Liver (tissue), 9 donors: ENCODE results near the gene CX3CR1. TPM values are rescaled to one million over a fixed set of nuclear protein-coding genes. Genes with fewer than 3 reads are reported as not detected.

Experiments used
- DNase-seq: peaks from one replicate; pipeline ENCODE4 v3.0.0-alpha.2; 2017; ENCODE audit warnings: low spot score
- H3K27ac ChIP-seq, 2 donors: one replicate each; pipeline ENCODE4 v1.7.0; 2013; ENCODE audit warnings: inconsistent platforms in 2 of 2, low read length in 2 of 2, control low read depth in 1 of 2, low read depth in 1 of 2, mild to moderate bottlenecking in 1 of 2
- H3K27me3 ChIP-seq, 4 donors: one replicate each; pipeline versions ENCODE4 v1.6.1 to v1.7.0; 2013; ENCODE audit warnings: low read length in 3 of 4, inconsistent platforms in 1 of 4, mild to moderate bottlenecking in 1 of 4, moderate library complexity in 1 of 4; ENCODE audit not compliant: control insufficient read depth in 4 of 4, insufficient read depth in 4 of 4
- H3K36me3 ChIP-seq, 4 donors: one replicate each; pipeline versions ENCODE4 v1.6.1 to v1.7.0; 2013; ENCODE audit warnings: low read length in 3 of 4, mild to moderate bottlenecking in 3 of 4, low read depth in 1 of 4, moderate library complexity in 1 of 4; ENCODE audit not compliant: control insufficient read depth in 4 of 4, insufficient read depth in 3 of 4
- H3K4me1 ChIP-seq, 4 donors: one replicate each; pipeline versions ENCODE4 v1.6.1 to v1.7.0; 2013; ENCODE audit warnings: low read length in 3 of 4, mild to moderate bottlenecking in 3 of 4, moderate library complexity in 1 of 4; ENCODE audit not compliant: control insufficient read depth in 4 of 4, insufficient read depth in 4 of 4
- H3K4me3 ChIP-seq, 3 donors: one replicate each; pipeline versions ENCODE4 v1.6.1 to v1.7.0; 2013; ENCODE audit warnings: low read length in 3 of 3, control low read depth in 1 of 3, low read depth in 1 of 3, mild to moderate bottlenecking in 1 of 3
- H3K9ac ChIP-seq, 2 donors: one replicate each; pipeline ENCODE4 v1.7.0; 2013; ENCODE audit warnings: low read length in 2 of 2, mild to moderate bottlenecking in 2 of 2, moderate library complexity in 2 of 2, control low read depth in 1 of 2, low read depth in 1 of 2
- H3K9me3 ChIP-seq, 4 donors: one replicate each; pipeline versions ENCODE4 v1.6.1 to v1.7.0; 2013; ENCODE audit warnings: low read length in 3 of 4; ENCODE audit not compliant: control insufficient read depth in 4 of 4
- CTCF ChIP-seq: fragments of 150-350 bp; IDR thresholded peaks from 2 replicates; pipeline ENCODE4 v1.5.1; 2017; ENCODE audit warnings: improper control_type of control experiment, low read depth, low read length; ENCODE audit not compliant: missing input control
- EGR1 ChIP-seq, 2 donors: IDR thresholded peaks; 2 replicates each; pipeline ENCODE4 v1.6.1; 2016 to 2018; ENCODE audit warnings: antibody characterized with exemption in 2 of 2, low read depth in 2 of 2
- FOXA1 ChIP-seq: IDR thresholded peaks from 2 replicates; pipeline ENCODE4 v1.6.1; 2016; ENCODE audit warnings: antibody characterized with exemption
- FOXA2 ChIP-seq: IDR thresholded peaks from 2 replicates; pipeline ENCODE4 v1.6.1; 2016; ENCODE audit warnings: antibody characterized with exemption
- HNF4G ChIP-seq: IDR thresholded peaks from 2 replicates; pipeline ENCODE4 v1.6.1; 2016; ENCODE audit warnings: antibody characterized with exemption
- JUND ChIP-seq, 2 donors: IDR thresholded peaks; 2 replicates each; pipeline ENCODE4 v1.6.1; 2016; ENCODE audit warnings: antibody characterized with exemption in 2 of 2
- NR2F2 ChIP-seq: IDR thresholded peaks from 2 replicates; pipeline ENCODE4 v1.6.1; 2016; ENCODE audit warnings: antibody characterized with exemption
- RAD21 ChIP-seq, 2 donors: IDR thresholded peaks; 2 replicates each; pipeline ENCODE4 v1.6.1; 2016; ENCODE audit warnings: antibody characterized with exemption in 2 of 2, mild to moderate bottlenecking in 2 of 2
- RXRA ChIP-seq, 2 donors: IDR thresholded peaks; 2 replicates each; pipeline ENCODE4 v1.6.1; 2017 to 2018; ENCODE audit warnings: antibody characterized with exemption in 2 of 2, mild to moderate bottlenecking in 1 of 2
- SP1 ChIP-seq: IDR thresholded peaks from 2 replicates; pipeline ENCODE4 v1.6.1; 2018; ENCODE audit warnings: antibody characterized with exemption, mild to moderate bottlenecking
- TAF1 ChIP-seq: conservative IDR thresholded peaks from 2 replicates; pipeline ENCODE4 v1.6.1; 2016; ENCODE audit warnings: antibody characterized with exemption, mild to moderate bottlenecking
- YY1 ChIP-seq: IDR thresholded peaks from 2 replicates; pipeline ENCODE4 v1.6.1; 2016; ENCODE audit warnings: antibody characterized with exemption, mild to moderate bottlenecking
- ZBTB33 ChIP-seq: IDR thresholded peaks from 2 replicates; pipeline ENCODE4 v1.6.1; 2016; ENCODE audit warnings: antibody characterized with exemption
- WGBS: extraction: QIAGEN DNeasy Blood & Tissue Kit; methylation state at CpG from one replicate; pipeline ENCODE4 v1.1.7; 2013; 5-methylcytosine and 5-hydroxymethylcytosine counted together
- polyA plus RNA-seq, 2 donors: library from polyadenylated mRNA; stranded (reverse) in 1 of 2; unstranded in 1 of 2; fragments of 200-250 nt in 1 of 2; fragments of >200 nt in 1 of 2; fragmentation: Nextera tagmentation in 1 of 2; extraction: Ambion mirVana in 1 of 2; gene quantifications; one replicate each; pipeline versions ENCODE4 v1.2.1 to v1.2.3, GENCODE V29; 2013 to 2015
- total RNA-seq, 2 donors: library from RNA; depleted of rRNA; stranded (reverse); fragments of >200 nt; gene quantifications; one replicate each; pipeline ENCODE4 v1.2.3, GENCODE V29; 2014
- TF ChIP-seq, protein P1 (sequence below): IDR thresholded peaks from 2 replicates; pipeline ENCODE4 v1.6.1; 2016; ENCODE audit warnings: antibody characterized with exemption
- donor health status: healthy.
- donor health status: healthy.
- donor health status: healthy.
- donor health status: healthy.
- donor health status: healthy.

The CX3CR1 gene
- total and polyA plus RNA-seq, 4 donors = 0.33 to 1.9 (median 0.55) TPM

GRCh38 chr3:39281533-39281932 lies 1.7 kb upstream of the CX3CR1 start (continued):
- no peak for TF ChIP-seq RAD21 (IDR thresholded peaks at IDR 0.05)
- TF ChIP-seq FOXA2 = no peak

DNA sequence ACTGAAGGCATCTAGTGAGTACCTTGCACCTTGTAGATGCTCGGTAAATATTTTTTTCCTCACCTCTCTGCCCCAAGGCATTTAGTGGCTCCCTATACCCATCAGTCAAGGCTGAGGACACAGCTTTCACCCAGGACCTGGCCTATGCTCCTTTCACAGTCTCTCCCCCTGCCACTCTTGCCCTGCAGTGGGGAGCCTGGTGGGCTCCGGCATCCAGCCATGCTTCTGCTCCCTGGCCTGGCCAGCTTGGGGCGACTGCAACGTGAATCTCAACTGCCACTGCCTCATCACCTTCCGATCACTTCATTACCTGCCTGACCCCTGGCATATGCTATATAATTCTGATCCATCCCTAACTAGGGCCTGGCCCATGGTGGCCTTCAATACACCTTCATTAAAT lies 735 bp upstream of the CX3CR1 start:
- DNase-seq = no peak
- TF ChIP-seq FOXA1 (no peak), TAF1 (no peak), ZBTB33 (no peak), NR2F2 (no peak), EGR1 (IDR thresholded peaks at IDR 0.05; ENCODE audit: low read depth in 2 of 2) (no peak), FOXA2 (no peak), RAD21 (IDR thresholded peaks at IDR 0.05) (no peak), HNF4G (no peak), YY1 (no peak), JUND (IDR thresholded peaks at IDR 0.05) (no peak), SP1 (no peak), CTCF (no peak)
- TF ChIP-seq, protein P1, sequence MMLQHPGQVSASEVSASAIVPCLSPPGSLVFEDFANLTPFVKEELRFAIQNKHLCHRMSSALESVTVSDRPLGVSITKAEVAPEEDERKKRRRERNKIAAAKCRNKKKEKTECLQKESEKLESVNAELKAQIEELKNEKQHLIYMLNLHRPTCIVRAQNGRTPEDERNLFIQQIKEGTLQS = no peak
- no peaks in the 10 kb centered on the region for H3K9me3 ChIP-seq
- H3K4me1 ChIP-seq = no peaks in the 10 kb centered on the region
- no peak overlapping the region for H3K4me3 ChIP-seq
- no peaks in the 10 kb centered on the region for H3K36me3 ChIP-seq
- no peak overlapping the region for H3K9ac ChIP-seq
- no peak overlapping the region for H3K27ac ChIP-seq
- H3K27me3 ChIP-seq = no peaks in the 10 kb centered on the region
- WGBS = 97% methylated on average over 5 of the region's 5 CpGs

DNA sequence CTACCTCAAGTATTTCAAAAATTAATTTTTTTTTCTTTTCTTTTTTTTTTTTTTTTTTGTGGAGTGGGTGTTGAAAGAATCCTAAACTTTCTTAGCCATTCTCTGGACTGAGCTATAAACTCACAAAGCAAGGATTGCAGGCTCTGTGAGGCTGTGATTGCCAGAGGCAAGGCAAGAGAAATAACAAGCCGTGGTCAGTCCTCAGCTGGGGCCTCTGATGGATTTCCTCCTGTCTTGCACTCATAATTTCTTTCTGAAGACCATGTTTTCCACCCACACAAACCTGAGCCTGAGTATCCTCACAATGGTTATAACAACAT lies 1.3 kb downstream of the CX3CR1 start:
- no peak overlapping the region for H3K4me3 ChIP-seq
- H3K9me3 ChIP-seq = no peaks in the 10 kb centered on the region
- 70% methylated on average over 1 of the region's 1 CpG for WGBS
- no peaks in the 10 kb centered on the region for H3K27me3 ChIP-seq
- TF ChIP-seq RXRA (IDR thresholded peaks at IDR 0.05) (no peak), HNF4G (no peak), FOXA1 (no peak)
- H3K9ac ChIP-seq = no peak overlapping the region
- no peaks in the 10 kb centered on the region for H3K36me3 ChIP-seq
- DNase-seq = no peak
- no peaks in the 10 kb centered on the region for H3K4me1 ChIP-seq
- no peak overlapping the region for H3K27ac ChIP-seq
